Suprapubic skin (tissue), 4 donors: ENCODE results near the gene DNM3.

ENCODE experiments used
- CTCF ChIP-seq, 2 donors: fragments of 200-600 bp in 1 of 2; fragments of 450-650 bp in 1 of 2; sonication (generic) in 1 of 2; IDR thresholded peaks; one replicate each; pipeline ENCODE4 v1.5.1; 2016 to 2019; ENCODE audit warnings: antibody characterized with exemption in 2 of 2, mild to moderate bottlenecking in 1 of 2, moderate library complexity in 1 of 2
- EP300 ChIP-seq: sonication (generic); formaldehyde crosslinking; IDR thresholded peaks from one replicate; pipeline ENCODE4 v1.6.1; 2017; ENCODE audit warnings: antibody characterized with exemption
- POLR2A ChIP-seq, 2 donors: fragments of 450-650 bp; IDR thresholded peaks; one replicate each; pipeline ENCODE4 v1.6.1; 2017; ENCODE audit warnings: antibody characterized with exemption in 2 of 2, mild to moderate bottlenecking in 2 of 2, moderate library complexity in 2 of 2
- POLR2AphosphoS5 ChIP-seq, 3 donors: sonication (generic); formaldehyde crosslinking; IDR thresholded peaks; one replicate each; pipeline ENCODE4 v1.6.1; 2017; ENCODE audit warnings: antibody characterized with exemption in 3 of 3

GRCh38 chr1:172384656-172385055 is 543.4 kb downstream of the DNM3 start:
- no peak for TF ChIP-seq POLR2A (IDR thresholded peaks at IDR 0.05)
- TF ChIP-seq CTCF (IDR thresholded peaks at IDR 0.05): no peak
- TF ChIP-seq POLR2AphosphoS5 (IDR thresholded peaks at IDR 0.05): no peak
- no peak for TF ChIP-seq EP300
